Measurements from ENCODE around the gene GPR101.

Gene GPR101, protein sequence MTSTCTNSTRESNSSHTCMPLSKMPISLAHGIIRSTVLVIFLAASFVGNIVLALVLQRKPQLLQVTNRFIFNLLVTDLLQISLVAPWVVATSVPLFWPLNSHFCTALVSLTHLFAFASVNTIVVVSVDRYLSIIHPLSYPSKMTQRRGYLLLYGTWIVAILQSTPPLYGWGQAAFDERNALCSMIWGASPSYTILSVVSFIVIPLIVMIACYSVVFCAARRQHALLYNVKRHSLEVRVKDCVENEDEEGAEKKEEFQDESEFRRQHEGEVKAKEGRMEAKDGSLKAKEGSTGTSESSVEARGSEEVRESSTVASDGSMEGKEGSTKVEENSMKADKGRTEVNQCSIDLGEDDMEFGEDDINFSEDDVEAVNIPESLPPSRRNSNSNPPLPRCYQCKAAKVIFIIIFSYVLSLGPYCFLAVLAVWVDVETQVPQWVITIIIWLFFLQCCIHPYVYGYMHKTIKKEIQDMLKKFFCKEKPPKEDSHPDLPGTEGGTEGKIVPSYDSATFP

DNA sequence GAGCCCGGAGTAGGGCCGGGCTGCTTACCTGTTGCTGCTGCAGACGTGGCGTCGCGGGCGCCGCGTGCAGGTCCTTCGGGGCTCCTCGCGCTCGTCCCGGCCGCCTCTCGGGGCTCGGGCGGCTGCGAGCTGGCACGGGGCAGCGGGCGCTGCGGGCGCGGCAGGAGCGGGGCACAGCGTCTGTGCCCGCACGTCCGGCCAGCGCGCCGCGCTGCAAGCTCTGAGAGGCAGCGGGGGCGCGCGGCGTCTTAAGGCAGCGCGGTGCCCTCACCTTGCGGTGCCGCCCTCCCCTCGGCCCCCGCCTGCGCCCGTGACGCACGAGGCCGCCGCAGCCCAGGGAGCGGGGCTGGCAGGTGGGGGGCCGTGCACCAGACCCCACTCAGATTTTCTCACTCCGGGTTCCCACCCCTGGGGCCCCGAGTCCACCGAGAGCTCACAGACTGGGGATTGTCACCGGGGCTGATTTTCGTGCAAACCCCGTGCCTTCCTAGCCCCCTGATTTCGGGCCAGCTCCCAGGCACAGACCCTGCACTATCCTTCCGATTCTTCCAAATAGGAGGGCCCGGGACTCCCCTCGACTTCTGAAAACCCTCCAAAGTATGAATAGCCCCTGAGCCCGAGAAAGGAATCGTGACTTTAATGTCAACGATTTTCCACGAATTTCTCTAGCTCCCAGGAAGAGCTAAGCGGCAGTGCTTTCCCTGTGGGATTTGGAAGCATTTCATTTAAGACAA lies at the start of gene GPR101:
GPR101 (minus strand) TSS at position 222 of the 734 bp plus-strand sequence. CDS start 2,321 bp downstream, outside the sequence.
- DNase-seq, result no peak

DNA sequence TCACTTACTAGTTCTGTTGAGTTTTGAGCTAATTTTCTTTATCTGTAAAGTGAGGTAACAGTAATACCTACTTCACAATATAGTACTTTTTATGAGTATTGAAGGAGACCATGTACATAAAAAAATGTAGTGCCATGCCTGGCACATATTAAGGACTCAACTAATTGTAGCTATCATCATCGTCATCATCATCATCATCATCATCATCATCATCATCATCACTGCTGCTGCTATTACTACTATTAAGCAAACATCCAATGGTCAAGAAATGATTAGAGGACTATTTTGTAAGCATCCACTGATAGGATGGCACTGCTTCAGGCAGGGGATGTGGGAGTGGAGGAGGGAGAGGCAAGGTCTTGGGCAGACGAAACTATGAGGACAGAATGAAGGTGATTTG lies 47.4 kb upstream of the GPR101 start:
- DNase-seq, result no peak

DNA sequence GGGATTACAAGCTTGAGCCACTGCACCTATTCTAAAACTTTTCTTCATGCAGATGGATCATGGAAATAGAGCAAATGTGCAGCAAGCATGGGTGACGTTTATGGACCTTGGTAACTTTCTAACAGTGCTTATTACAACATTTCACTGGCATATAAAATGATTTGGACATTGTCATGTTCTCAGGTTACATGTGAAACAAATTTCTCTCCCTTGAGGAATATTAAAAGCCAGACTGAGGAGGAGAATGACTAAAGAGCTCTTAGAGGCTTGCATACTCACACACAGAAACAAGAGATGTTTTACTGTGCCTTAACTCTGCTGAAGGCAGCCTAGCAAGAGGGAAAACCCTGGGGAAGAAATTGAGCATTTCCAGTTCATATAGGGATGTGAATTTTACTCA lies 38.6 kb upstream of the GPR101 start:
- no peak for DNase-seq

DNA sequence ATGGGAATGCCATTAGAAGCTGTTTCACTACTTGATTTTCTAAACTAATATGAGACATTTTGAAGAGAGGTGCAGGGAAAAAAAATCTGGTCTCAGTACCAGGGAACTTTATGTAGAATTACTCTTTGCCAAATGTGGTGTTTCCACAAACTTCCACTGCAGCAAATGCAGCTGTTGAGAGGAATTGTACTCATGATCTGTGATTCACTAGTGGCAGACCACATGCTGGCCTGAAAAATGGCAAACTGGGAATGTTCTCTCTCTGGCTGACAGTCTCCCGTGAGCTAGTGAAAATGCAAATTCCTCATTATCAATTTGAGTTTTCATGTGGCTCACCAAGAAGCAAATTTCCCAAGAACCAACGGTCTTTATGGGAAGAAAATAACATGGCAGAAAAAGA lies 37.8 kb upstream of the GPR101 start:
- no peak for DNase-seq

DNA sequence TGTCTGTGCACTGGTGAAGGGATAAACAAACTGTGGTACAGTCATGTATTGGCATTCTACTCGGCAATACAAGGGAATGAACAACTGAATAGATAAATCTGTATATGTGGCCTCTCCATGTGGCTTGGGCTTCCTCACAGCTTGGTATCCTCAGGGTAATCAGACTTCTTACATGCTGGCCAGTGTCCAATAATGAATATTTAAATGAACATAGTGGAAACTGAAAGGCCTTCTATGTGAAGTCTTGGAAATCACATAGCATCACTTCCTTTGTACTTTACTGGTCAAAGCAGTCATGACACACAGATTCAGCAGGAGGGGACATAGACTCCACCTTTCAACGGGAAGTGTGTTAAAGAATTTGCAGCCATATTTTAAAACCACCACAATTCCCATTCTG lies 33.4 kb upstream of the GPR101 start:
- DNase-seq, result no peak

DNA sequence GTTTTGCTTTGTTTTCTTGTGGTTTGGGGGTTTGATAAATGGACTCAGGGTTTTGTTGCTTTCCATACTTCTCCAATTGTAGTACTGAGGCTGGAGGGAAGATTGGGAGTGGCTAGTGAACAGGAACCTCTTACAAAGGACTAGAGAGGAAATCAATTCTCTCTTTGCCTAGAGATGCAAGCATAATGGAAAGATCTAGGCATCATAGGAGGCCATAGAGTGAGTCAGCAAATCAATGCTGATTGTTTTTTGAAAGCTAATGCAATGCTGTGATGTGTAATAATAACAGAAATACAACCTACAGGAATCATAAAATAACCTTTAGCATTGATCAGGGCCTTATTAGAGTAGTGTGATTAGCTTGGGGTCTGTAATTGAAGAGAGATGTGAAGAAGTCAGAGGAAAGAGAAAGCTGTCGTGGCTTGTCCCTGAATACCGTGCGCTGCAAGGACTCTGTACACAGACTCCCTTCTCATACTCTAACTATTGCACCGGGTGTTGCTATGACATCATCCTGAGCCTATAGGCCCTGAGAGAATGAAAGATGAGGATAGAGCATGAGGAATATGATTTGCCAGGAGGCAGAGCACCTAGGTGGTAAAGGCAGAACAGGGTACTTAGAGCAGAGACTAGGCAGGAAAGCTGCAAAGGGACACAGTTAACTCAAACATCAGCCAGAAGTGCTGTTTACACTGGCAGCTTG lies 29.3 kb upstream of the GPR101 start:
- DNase-seq, result no peak

DNA sequence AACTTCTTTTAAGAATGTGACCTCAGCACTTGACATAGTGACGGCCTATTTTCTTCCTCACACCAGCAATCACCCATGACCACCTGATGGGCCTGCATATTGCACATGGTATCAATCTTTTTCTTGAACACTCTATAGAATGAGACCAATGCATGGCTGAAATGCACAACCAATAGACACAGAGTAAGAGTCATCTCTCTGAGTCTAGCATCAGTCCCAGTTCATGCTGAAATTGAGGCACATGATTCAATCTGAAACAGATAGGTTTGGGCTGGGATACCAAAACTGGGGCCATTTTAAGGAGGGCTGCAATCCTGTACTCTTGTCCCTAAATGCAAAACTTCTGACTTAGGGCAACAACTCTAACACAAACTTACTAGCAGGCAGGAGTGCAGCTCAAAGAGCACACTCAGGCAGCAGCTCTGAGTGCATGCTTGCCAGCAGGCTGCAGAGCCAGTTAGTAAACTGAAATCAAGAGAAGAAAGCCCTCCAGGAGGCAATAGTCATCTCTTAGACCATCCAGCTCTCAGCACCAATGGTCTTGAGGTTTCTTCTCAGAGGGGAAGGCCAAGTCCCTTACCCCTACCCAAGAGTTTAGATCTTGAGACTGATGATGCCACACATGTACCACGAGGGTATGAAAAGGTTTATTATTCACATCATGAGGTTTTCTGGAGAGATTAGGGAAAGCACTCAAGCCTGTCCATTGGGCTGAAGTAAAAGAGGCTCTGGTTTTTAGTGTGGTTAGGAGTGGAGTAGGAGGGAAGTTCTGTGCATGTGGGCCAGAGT lies 24.7 kb upstream of the GPR101 start:
- no peak for DNase-seq

DNA sequence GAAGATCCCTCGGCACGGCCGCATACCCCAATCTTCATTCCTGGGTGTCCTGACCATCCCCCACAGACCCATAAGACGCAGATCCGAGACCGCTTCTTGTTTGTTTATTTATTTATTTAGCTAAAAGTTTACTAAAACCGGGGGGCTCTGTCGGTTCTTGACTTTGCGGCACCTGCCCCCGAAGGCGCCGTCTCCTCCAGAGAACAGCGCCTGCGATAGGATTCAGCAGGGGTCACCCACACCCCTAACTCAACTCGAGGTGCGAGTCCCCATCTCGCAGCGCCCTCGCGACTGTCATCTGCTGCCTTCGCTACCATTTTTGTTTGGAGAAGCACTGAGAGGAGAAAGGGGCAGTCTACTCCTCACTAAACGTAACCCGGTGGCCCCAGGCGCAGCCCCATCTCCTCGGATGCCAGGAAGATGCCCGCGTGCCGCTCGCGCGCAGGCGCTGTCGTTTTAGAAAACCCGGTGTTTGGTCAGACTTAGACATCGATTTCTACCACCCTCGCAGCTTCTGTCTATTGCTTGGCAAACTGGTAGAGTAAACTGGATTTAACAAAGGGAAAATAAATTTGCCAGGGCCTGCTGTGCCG lies 18.9 kb upstream of the GPR101 start:
- peak; percentile 6 for DNase-seq

DNA sequence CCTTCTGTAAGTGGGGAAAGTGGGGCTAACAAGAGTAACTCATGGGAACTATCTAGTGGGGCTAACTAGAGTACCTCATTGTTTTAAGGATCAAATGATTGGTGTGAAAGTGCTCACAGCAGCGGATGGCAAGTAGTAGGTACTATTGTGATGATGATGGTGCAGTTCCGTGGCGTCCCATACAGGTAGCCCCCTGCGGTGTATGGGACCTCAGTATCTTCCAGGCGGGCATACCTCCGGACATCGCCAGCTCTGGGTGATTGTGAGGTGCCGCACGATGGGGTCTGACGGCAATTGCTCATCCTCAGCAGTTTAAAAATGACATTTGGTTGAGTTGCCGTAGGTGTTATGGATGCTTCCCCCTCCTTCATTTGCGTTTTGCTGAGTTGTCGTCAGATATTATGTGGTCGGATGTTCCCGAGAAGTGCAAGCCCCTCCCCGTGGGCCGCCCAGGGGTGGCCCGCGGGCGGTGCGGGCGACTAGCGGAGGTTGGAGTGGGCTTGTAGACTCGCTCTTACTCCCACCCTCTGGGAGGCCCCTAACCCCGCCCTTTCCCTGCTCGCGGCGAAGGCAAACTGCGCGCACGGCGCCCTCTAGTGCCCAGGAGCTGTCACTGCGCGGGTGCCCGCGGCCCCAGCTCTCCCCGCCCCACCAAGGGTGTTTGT lies 18.3 kb upstream of the GPR101 start:
- peak; percentile 79 for DNase-seq

DNA sequence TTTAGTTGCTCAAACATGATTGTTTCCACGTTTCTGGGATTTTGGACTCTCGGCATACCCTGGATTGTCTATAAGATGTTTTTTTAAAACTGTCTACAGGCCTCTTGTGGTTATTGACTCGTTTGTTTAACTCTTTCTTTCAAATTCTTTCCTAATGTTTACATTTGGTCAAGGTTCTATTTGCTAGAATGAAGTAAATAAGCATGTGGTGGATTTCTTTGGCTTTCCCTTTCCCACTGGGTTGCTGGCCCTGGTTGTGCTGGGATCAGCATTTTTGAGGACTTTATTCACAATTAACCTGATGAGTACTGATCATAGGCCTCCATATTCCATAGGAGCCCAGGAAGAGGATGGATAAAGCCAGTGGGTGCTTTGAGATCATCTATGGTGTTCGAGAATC lies 11.1 kb upstream of the GPR101 start:
- no peak for DNase-seq

DNA sequence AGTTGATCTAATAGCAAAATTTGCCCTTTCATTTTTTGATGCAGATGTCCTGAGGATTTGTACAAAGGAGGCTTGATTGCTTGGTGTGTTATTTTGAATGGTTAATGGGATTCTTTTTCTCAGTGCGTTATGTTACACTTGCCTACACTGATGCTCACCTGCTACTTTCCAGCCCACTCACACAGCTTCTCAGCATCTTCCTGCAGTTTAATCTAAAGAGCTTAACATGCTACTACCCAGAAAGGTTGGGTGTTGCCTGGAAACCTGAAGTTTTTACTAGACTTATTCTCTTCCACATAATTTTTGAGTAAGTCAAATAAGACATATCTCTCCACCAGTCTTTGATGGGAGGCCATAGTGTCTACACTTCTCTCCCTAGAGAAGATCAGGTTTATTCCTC lies 9.9 kb upstream of the GPR101 start:
- no peak for DNase-seq

DNA sequence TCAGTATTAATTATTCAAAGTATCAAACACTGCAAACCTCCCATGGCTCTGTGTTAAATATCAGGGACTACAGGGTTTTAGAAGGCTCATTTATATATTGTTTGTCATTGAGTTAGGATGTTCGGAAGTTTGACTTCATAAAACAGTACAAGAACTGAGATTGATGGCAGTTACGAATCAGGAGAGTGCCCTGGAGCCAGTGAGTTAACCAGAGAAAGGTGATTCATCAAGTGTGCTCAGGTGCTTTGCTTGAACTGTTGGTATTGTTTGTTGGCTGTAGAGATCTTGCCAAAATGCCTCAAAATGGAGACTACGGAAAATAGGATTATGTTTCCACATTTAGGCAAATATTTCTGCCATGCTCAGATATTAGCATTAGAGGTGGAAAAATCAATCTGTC lies 7.5 kb upstream of the GPR101 start:
- no peak for DNase-seq

DNA sequence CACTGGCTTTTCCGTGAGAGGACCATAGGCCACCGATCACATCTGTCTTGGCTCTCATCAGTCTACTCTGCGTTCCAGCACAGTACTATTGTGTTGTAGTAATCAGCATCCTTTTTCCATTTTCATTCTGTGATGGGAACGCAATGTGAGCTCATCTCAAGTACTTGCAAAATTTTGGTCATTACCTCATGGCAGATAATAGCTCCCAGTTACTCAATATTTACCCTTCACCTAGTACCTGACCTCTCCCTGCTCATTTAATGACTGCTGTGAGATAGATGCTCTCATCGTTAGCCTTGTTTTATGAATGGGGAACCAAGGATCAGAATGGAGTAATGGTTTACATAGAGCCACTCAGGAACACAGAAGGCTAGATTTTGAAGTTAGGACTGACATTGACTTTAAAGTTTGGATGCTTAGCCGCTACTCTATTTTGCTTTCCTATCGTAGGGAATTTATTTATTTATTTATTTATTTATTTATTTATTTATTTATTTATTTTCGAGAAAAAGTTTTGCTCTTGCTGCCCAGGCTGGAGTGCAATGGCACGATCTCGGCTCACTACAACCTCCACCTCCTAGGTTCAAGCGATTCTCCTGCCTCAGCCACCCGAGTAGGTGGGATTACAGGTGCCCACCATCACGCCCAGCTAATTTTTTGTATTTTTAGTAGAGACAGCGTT lies 6.5 kb upstream of the GPR101 start:
- no peak for DNase-seq

DNA sequence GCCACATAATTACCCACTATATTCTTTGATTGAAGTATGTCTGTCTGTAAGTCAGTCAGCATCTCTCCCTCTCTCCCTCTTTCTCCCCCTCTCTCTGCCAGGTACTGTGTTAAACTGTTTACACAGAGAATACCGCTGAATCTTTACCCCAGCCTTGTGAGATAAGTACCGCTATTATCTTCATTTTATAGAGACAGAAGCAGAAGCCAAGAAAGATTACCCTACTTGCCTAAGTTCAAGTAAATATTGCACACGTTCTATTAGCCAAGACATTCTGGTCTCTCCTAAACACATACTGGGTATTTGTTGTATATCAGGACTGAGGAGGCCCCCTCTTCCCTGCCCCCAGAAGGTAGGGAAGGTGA lies 695 bp upstream of the GPR101 start:
- DNase-seq, result no peak

DNA sequence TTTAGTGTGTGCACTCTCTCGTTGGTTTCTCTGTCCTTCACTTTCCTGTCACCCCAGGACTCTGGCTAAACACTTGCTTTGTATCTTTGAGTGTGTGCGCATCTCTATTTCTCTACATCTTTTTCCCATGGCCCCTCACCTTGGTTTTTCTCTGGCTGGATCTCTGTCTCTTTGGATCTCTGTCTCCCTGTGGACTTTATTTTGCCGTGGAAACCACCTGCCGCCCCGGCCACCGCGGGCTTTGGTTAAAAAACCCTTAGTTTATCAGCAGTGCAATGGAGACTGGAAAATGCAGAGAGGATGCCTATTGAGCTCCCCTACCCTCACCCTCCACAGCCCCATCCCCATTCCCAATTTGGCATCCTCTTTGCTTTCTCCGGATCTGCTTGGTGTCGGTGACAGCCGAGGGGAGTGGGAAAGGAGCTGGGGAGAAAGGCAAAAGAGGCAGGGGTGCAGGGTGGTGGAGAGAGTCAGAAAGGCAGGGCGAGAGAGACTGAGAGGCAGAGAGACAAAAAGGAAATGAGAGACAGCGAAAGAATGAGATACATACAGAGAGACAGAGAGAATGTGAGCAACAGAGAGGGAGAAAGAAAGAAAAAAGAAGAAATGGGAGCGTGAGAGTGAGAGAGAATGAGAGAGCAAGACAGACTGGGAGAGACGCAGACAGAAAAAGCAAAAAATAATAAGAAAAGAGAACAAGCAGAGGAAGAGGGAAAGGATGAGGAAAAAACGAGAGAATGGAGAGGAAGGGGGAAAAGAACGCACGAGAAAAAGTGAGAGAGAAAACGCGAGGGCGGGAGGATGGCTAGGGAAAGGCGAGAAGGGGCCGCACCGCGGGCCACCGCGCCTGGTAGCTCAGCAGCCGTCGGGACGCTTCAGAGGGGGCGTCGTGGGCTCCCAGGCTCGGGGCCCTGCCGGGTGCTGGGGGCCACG lies 688 bp downstream of the GPR101 start:
- no peak for DNase-seq

DNA sequence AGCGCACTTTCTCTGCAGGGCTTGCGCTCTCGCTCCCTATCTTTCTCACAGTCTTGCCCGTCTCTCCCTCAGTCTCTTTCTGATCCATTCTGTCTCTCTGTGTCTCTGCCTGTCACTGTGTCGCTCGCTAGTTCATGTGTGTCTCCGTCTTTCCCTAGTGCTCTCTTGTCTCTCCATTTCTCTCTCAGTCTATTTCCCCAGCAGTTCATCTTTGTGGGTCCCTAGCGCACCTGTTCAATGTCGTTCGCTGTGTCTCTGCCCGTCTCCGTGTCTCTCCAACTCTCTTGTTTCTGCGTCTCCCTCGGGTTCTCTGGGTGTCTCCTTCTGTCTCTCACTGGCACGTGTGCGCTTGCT lies 1.5 kb downstream of the GPR101 start:
- no peak for DNase-seq

DNA sequence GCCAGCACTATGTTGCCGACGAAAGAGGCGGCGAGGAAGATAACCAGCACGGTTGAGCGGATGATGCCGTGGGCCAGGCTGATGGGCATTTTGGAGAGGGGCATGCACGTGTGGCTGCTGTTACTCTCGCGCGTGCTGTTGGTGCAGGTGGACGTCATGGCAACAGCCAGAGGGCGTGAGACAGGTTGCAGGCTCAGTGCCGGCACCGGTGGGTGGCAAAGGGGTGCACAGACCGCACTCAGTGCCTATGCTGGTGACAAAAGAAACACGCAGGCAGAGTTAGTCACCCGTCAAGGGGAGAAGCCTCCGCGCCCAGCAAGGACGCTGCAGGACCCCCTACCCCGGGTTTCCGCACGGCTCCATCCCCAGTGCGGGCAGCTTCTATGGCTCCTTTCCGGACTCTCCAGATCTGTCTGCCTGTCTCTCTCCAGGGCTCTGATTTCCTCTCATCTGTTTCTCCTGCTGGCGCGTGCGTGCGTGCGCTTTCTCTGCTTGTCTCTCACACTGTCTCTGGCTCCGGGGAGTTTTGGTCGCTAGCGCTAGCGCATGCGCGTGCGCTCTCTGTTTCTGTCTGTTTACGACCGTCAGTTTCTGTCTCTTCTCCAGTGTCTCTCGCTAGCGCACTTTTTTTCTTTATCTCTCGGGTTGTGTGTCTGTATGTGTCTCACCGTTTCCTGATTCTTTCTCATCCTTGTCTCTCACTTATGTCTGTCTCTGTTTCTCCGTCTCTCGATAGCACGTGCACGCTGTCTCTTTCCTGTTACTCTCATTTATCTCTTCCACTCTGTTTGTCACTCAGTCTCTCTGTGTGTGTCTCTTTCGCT lies 2.1 kb downstream of the GPR101 start:
- peak; percentile 18 for DNase-seq

DNA sequence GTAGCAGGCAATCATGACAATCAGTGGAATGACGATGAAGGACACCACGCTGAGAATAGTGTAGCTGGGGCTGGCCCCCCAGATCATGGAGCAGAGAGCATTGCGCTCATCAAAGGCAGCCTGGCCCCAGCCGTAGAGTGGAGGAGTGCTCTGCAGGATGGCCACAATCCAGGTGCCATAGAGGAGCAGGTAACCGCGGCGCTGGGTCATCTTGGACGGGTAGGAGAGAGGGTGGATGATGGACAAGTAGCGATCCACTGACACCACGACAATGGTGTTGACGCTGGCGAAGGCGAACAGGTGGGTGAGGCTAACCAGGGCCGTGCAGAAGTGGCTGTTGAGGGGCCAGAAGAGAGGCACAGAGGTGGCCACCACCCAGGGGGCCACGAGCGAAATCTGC lies 2.8 kb downstream of the GPR101 start:
- no peak for DNase-seq

DNA sequence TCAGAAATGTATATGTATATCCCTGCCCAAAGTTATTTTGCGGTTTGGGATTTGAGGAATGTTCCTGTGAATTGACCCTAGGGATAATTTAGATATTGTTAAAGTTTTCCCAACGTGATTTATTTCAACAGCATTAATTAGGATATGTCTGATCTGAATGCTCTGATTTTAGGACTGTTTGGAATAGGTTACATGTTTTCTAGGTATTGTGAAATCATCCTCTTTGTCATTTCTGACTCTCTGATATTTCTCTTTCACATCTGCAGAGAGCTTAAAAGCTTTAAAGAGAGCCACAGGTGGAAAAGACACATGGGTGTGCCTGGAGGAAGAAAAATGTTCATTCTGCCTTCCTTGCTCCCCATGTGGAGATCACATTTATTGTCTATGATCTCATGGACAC lies 5.1 kb downstream of the GPR101 start:
- no peak for DNase-seq
